Measurements from ENCODE around the gene RHOH.

- no peak for TF ChIP-seq CTCF (IDR thresholded peaks at IDR 0.05)
- no peak for TF ChIP-seq POLR2A (IDR thresholded peaks at IDR 0.05)
Observed at GRCh38 chr4:40177591-40177990, 19.2 kb upstream of the RHOH start.
